GM23248 (cell line): ENCODE measurements around the gene PGM2L1. TPM values are rescaled to one million over a fixed set of nuclear protein-coding genes. Genes with fewer than 3 reads are reported as not detected.
A peak's percentile ranks its signal among the peaks of the same experiment; 100 is the strongest.

Source experiments
- DNase-seq: peaks from one replicate; pipeline ENCODE4 v3.0.0-alpha.2; 2015
- H2AFZ ChIP-seq: fragments of 200-600 bp; sonication (generic); 2 replicates; pipeline ENCODE4 v1.6.1; 2016; ENCODE audit warnings: antibody characterized with exemption
- H3F3A ChIP-seq: fragments of 200-600 bp; sonication (generic); 2 replicates; pipeline ENCODE4 v1.6.1; 2016; ENCODE audit warnings: mild to moderate bottlenecking, antibody characterized with exemption, mixed run types; ENCODE audit not compliant: insufficient read depth
- H3K27ac ChIP-seq: fragments of 200-600 bp; sonication (generic); 2 replicates; pipeline ENCODE4 v1.5.1; 2016; ENCODE audit warnings: mild to moderate bottlenecking
- H3K27me3 ChIP-seq: fragments of 200-600 bp; sonication (generic); replicated peaks from 2 replicates; pipeline ENCODE4 v1.6.1; 2016; ENCODE audit warnings: mild to moderate bottlenecking; ENCODE audit not compliant: insufficient read depth
- H3K36me3 ChIP-seq: fragments of 200-600 bp; sonication (generic); 2 replicates; pipeline ENCODE4 v1.6.1; 2016; ENCODE audit warnings: low read depth, mild to moderate bottlenecking
- H3K4me1 ChIP-seq: fragments of 200-600 bp; sonication (generic); 2 replicates; pipeline ENCODE4 v1.6.1; 2016; ENCODE audit warnings: mild to moderate bottlenecking; ENCODE audit not compliant: insufficient read depth
- H3K4me2 ChIP-seq: fragments of 200-600 bp; sonication (generic); one replicate; pipeline ENCODE4 v1.6.1; 2016; ENCODE audit warnings: mild to moderate bottlenecking; ENCODE audit not compliant: unreplicated experiment
- H3K4me3 ChIP-seq: fragments of 200-600 bp; sonication (generic); 2 replicates; pipeline ENCODE4 v1.5.1; 2016; ENCODE audit warnings: mild to moderate bottlenecking
- H3K79me2 ChIP-seq: fragments of 200-600 bp; sonication (generic); 2 replicates; pipeline ENCODE4 v1.6.1; 2016; ENCODE audit warnings: mild to moderate bottlenecking; ENCODE audit not compliant: insufficient read depth
- H3K9ac ChIP-seq: fragments of 200-600 bp; sonication (generic); 2 replicates; pipeline ENCODE4 v1.6.1; 2016; ENCODE audit warnings: mild to moderate bottlenecking
- H3K9me2 ChIP-seq: fragments of 200-600 bp; sonication (generic); 2 replicates; pipeline ENCODE4 v1.6.1; 2016; ENCODE audit warnings: mixed run types, mild to moderate bottlenecking, moderate library complexity; ENCODE audit not compliant: insufficient read depth
- H3K9me3 ChIP-seq: fragments of 200-600 bp; sonication (generic); one replicate; pipeline ENCODE4 v1.6.1; 2017; ENCODE audit warnings: low read depth
- H4K20me1 ChIP-seq: fragments of 200-600 bp; sonication (generic); 2 replicates; pipeline ENCODE4 v1.6.0; 2016; ENCODE audit not compliant: insufficient read depth
- EZH2 ChIP-seq: fragments of 200-600 bp; sonication (generic); IDR thresholded peaks from 2 replicates; pipeline ENCODE4 v1.6.1; 2018; ENCODE audit warnings: antibody characterized with exemption, mild to moderate bottlenecking; ENCODE audit not compliant: insufficient read depth, poor library complexity, severe bottlenecking
- EZH2phosphoT487 ChIP-seq: fragments of 200-600 bp; sonication (generic); IDR thresholded peaks from 2 replicates; pipeline ENCODE4 v1.6.1; 2018; ENCODE audit warnings: antibody characterized with exemption, moderate library complexity, mild to moderate bottlenecking, low read depth; ENCODE audit not compliant: insufficient read depth
- WGBS, 2 experiments: methylation state at CpG; one replicate each; pipeline ENCODE4 v1.1.6; 2015 to 2017; ENCODE audit warnings: low lambda C conversion rate in 2 of 2, low coverage in 1 of 2; ENCODE audit errors: missing lambda C conversion rate in 2 of 2; 5-methylcytosine and 5-hydroxymethylcytosine counted together
- in situ Hi-C: fragments of 300-500 bp; cut with MboI; formaldehyde crosslinking; loops from 2 replicates; pipeline ENCODE4 v1.15.0; 2020
- polyA plus RNA-seq: library from polyadenylated mRNA; unstranded; fragments of >200 nt; fragmentation: Nextera tagmentation; extraction: Ambion mirVana; gene quantifications from 2 replicates; pipeline ENCODE4 v1.2.1, GENCODE V29; 2016
- total RNA-seq: library from RNA; depleted of rRNA; stranded (reverse); fragments of >200 nt; shearing (Covaris generic); gene quantifications from 2 replicates; pipeline ENCODE4 v1.2.3, GENCODE V29; 2014

Gene PGM2L1
- total and polyA plus RNA-seq, 2 experiments from 2014 or later = 4.7 to 5.2 TPM

- Histone ChIP-seq H3K4me2 (peak overlapping the region; percentile 69), H2AFZ (no peak overlapping the region), H3K4me3 (peak overlapping the region; percentile 9; the same call in 1 of the 2 replicates), H3K79me2 (no peaks in the 10 kb centered on the region), H3K9me2 (no peaks in the 10 kb centered on the region), H3F3A (peaks cover 62% of the 10 kb centered on the region), H3K27ac (peak overlapping the region; percentile 92), H3K4me1 (peaks cover 48% of the 10 kb centered on the region), H3K27me3 (no peaks in the 10 kb centered on the region), H4K20me1 (no peaks in the 10 kb centered on the region), H3K36me3 (no peaks in the 10 kb centered on the region), H3K9ac (peak overlapping the region; percentile 66), H3K9me3 (no peaks in the 10 kb centered on the region)
- TF ChIP-seq EZH2phosphoT487 (no peak), EZH2 (no peak)
- DNase-seq = peak; percentile 50
- in situ Hi-C loops = no loop called here
- 75 to 83% methylated on average over 1 of the region's 1 CpG for WGBS, 2 experiments
Measured at GRCh38 chr11:74318241-74318932, 79.8 kb downstream of the PGM2L1 start.

GRCh38 chr11:74316772-74317505 lies 81.3 kb downstream of the PGM2L1 start:
- Histone ChIP-seq H3K4me1 (peaks cover 37% of the 10 kb centered on the region), H3K27ac (peak overlapping the region; percentile 92), H2AFZ (no peak overlapping the region), H4K20me1 (no peaks in the 10 kb centered on the region), H3K9me2 (no peaks in the 10 kb centered on the region), H3K79me2 (no peaks in the 10 kb centered on the region), H3K9ac (peak overlapping the region; percentile 66; the same call in 1 of the 2 replicates), H3K9me3 (no peaks in the 10 kb centered on the region), H3K4me3 (no peak overlapping the region), H3F3A (peaks cover 54% of the 10 kb centered on the region), H3K27me3 (no peaks in the 10 kb centered on the region), H3K36me3 (no peaks in the 10 kb centered on the region), H3K4me2 (peak overlapping the region; percentile 69)
- no peak for TF ChIP-seq EZH2
- TF ChIP-seq EZH2phosphoT487 = no peak
- peak; percentile 78 for DNase-seq
- in situ Hi-C loops = no loop called here

- H3K27ac ChIP-seq = no peak overlapping the region
- 0 out of 2 replicates have a peak overlapping the region, but pooled peaks have one; percentile 91 for H2AFZ ChIP-seq
- no peaks in the 10 kb centered on the region for H3K9me3 ChIP-seq
- H3K4me2 ChIP-seq = no peak overlapping the region
- 74 to 89% methylated on average over 1 of the region's 1 CpG for WGBS, 2 experiments
- H3K27me3 ChIP-seq = no peaks in the 10 kb centered on the region
- no peaks in the 10 kb centered on the region for H3K36me3 ChIP-seq
- no peak for DNase-seq
- H4K20me1 ChIP-seq = no peaks in the 10 kb centered on the region
- in situ Hi-C loops = no loop called here
- peaks cover 40% of the 10 kb centered on the region for H3K79me2 ChIP-seq
- no peak for TF ChIP-seq EZH2
- TF ChIP-seq EZH2phosphoT487 = no peak
- H3F3A ChIP-seq = peaks cover 18% of the 10 kb centered on the region
- no peak overlapping the region for H3K4me3 ChIP-seq
- H3K9ac ChIP-seq = no peak overlapping the region
- no peaks in the 10 kb centered on the region for H3K9me2 ChIP-seq
- H3K4me1 ChIP-seq = peaks cover 11% of the 10 kb centered on the region
Measured at GRCh38 chr11:74312326-74312725, 85.9 kb downstream of the PGM2L1 start.

- peaks cover 49% of the 10 kb centered on the region for H3K79me2 ChIP-seq
- H3K4me1 ChIP-seq = 0 out of 2 replicates have a peak, but pooled peaks cover 12% of the 10 kb centered on the region
- peak within 1 kb of the TSS; percentile 79 for H3K4me2 ChIP-seq
- H3K9me3 ChIP-seq = no peaks in the 10 kb centered on the region
- H2AFZ ChIP-seq = peak within 1 kb of the TSS; percentile 91
- H3K27ac ChIP-seq = no peak within 1 kb of the TSS
- in situ Hi-C loops = no loop called here
- peaks cover 11% of the 10 kb centered on the region for H3F3A ChIP-seq
- peak; percentile 82 for DNase-seq
- peak within 1 kb of the TSS; percentile 80 for H3K4me3 ChIP-seq
- no peaks in the 10 kb centered on the region for H4K20me1 ChIP-seq
- 5 to 8% methylated on average over 33 to 61 of the region's 62 CpGs for WGBS, 2 experiments
- no peaks in the 10 kb centered on the region for H3K36me3 ChIP-seq
- no peaks in the 10 kb centered on the region for H3K27me3 ChIP-seq
- no peaks in the 10 kb centered on the region for H3K9me2 ChIP-seq
- TF ChIP-seq EZH2phosphoT487 (no peak), EZH2 (no peak)
- H3K9ac ChIP-seq = peak within 1 kb of the TSS; percentile 80
Measured at GRCh38 chr11:74311352-74311926, 86.8 kb downstream of the PGM2L1 start, which contains the start of gene P4HA3. TSS of gene P4HA3 (minus strand) at chr11:74311640. CDS start at chr11:74311611, 29 bp downstream.
